IPS-NIHi7 (cell line): ENCODE data around the gene C3.
"Not testable (repeated sequence)": the region's sequence is repeated elsewhere in the genome, so short reads cannot be mapped to it uniquely, and the experiment has no call there.

Source experiments
- DNase-seq: peaks from one replicate; pipeline ENCODE4 v3.0.0; 2012; ENCODE audit warnings: mixed read lengths; ENCODE audit errors: extremely low spot score

The C3 gene

DNA sequence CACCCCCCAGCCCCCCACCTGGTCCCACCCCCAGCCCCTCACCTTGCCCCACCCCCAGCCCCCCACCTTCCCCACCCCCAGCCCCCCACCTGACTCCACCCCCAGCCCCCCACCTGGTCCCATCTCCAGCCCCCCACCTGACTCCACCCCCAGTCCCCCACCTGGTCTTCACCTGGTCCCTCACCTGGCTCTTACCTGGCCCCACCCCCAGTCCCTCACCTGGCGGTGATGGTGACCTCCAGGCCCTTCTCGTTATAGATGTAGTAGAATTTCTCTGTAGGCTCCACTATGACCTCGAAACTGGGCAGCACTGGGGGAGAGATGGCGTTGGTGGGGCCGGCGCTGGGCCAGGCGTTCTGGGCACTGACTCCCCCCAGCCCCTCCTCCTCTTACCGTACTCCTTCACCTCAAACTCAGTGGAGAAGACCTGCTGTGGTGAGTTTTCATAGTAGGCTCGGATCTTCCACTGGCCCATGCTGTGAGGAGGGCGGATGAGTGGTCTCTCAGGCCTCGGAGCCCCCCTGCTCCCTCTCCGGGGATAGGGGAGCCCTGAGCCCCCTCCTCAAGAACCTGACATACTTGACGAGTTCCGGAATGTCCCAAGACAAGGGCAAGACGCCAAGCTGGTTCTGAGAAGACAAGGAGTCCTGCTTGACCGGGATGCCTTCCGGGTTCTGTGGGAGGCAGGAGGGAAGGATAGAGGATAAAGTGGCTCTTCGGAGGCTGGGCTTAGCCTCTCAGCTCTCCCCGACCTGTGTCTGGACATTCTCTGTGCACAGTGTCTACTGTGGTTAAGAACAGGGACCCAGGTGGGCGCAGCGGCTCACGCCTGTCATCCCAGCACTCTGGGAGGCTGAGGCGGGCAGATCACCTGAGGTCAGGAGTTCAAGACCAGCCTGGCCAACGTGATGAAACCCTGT, 6.4 kb downstream of the C3 start:
- no peak for DNase-seq

DNA sequence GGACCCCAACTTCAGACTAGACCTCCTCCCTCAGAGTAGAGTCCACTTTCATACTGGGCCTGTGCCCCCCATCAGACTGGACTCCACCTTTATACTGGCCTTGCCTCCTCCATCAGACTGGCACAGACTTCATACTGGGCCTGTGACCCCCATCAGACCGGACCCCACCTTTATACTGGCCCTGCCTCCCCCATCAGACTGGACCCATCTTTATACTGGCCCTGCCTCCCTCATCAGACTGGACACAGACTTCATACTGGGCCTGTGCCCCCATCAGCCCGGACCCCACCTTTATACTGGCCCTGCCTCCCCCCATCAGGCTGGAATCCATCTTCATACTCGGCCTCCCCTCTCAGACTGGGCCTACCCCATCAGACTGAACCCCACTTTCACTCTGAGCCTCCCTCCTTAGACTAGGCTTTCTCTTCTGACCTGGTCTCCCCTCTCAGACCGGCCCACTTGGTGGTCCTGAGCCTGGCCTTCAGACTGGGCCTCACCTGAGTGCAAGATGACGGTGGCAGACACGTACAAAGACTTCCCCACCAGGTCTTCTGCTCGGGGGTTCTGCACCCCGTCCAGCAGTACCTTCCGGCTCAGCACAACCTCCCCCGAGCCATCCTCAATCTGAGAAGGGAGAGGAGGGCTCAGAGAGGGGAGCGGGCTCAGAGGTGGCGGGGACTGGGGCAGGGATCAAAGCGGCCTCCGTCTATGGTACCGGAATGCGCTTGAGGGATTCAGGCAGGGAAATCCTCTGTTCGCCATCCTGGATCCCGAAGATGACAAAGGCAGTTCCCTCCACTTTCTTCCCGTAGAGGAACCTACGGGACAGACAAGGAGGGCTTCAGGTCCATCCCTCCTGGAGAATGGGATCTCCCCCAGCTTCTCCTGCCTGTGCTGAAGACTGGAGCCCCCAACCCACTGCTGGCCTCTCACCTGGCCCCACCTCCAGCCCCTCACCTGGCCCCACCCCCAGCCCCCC, 7.5 kb downstream of the C3 start:
- DNase-seq = no peak

DNA sequence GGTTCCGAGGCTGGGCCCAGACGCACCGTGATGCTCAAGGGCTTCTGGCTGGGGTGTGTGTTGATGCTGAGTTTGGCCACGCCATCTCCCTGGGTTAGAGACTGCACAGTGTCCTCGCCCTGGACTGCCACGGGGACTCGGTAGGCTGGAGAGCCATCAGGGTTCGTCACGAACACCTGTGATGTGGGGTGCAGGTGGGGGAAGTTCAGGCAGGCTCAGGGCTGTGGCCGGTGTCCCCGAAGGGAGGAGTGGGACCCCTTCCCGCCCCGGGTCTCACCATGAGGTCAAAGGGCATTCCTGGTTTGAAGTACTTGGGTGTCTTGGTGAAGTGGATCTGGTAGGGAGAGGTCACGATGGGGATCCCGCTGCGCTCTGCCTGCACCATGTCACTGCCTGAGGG, 8.2 kb downstream of the C3 start:
- no peak for DNase-seq

DNA sequence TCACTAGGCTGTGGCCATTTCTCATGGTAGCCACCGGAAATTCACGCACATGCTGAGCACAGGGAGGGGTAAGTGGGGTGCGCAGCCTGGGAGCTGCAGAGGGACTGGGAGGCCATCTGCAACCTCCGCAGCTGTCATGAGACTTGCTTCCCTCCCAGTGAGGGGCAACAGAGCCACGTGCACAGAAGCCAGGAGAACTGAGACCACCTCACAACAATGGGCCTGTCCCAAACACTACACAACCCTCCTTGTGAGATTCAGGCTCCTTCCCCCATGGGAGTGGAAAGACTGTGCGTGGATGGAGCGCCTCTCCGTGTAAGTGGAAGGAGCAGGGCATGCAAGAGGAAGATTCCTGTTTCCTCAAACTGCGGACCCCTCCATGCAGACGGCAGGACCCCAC, 8.8 kb downstream of the C3 start:
- DNase-seq = no peak

DNA sequence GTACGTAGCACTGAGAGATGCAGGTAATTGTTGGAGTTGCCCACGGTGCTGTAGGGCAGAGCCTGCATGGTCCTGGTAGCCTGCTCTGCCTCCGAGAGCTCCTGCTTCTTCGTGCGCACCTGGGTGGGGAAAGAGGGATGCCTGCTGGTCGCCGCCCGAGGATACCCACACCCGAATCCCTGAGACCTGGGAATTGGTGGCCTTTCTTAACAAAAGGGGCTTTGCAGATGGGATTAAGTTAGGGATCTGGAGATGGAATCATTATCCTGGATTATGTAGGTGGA, 9.4 kb downstream of the C3 start:
- no peak for DNase-seq

DNA sequence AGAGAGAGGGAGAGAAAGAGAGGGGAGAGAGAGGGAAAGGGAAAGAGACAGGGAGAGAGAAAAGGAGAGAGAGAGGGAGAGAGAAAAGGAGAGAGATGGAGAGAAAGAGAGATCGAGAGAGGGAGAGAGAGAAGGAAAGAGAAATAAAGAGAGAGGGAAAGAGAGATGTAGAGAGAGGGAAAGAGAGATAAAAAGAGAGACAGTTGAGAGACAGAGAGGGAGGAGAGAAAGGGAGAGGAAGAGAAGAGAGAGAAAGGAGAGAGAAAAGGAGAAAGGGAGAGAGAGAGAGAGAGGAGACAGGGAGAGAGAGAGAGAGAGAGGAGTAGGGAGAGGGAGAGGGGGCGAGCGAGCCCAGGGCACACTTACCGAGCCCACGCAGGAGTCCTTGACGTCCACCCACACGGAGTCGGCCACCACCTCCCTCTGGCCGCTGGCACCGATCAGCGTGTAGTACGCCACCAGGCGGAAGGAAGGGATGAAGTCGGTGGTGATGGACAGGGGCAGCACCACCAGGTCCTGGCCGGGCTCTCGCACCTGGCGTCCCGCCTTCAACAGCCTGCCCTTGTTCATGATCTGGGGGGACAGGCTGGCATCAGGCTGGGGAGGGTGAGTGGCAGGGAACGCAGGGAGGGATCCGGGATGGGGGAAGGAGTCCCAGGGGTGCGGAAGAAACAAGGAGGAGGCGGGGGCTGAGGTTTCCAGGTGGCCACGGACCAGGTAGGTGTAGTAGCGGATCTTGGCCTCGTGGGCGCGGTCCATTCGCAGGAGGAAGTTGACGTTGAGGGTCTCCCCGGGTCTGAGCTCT, 10.0 kb downstream of the C3 start:
- DNase-seq = peak; percentile 71

DNA sequence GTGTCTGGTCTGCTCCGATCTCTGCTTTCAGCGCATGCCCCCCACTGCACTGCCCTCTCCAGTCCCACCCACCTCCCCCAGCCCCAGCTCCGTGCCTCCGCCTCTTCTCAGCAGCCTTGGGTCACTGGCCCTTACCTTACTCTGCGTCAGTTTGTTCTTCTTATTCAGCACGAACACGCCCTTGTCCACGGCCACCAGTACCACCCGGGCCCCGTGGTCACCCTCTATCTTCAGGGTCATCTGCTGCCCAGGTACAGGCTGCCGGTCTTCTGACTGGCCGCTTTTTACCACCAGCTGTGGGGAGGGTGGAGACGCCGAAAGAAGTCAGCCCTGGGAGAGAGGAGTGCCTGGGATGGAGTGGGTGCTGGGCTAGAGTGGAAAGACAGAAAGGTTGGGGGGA, 10.9 kb downstream of the C3 start:
- DNase-seq = no peak

DNA sequence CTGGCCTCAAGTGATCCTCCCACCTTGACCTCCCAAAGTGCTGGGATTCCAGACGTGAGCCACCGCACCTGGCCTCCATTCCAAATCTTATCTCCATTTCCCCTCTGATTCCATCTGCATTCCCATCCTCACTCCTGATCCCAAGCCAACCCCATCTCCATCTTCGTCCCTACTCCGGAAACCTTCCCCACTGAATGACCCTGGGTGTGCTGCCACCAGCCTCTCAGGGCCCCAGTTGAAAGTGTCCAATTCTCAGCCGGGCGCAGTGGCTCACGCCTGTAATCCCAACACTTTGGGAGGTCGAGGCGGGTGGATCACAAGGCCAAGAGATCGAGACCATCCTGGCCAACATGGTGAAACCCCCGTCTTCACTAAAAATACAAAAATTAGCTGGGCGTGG, 11.5 kb downstream of the C3 start:
- not testable (repeated sequence) for DNase-seq

DNA sequence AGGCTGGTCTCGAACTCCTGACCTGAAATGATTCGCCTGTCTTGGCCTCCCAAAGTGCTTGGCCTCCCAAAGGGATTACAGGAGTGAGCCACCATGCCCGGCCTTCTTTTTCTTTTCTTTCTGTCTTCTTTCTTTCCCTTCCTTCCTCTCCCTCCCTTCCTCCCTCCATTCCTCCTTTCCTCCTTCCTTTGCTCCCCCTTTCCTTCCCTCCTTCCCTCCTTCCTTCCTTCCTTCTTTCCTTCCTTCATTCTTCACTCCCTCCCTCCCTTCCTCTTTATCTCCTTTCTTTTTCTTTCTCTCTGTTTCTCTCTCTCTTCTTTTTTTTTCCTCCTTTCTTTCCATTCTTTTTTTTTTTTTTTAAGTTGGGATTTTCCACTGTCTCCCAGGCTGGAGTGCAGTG, 12.1 kb downstream of the C3 start:
- no peak for DNase-seq

DNA sequence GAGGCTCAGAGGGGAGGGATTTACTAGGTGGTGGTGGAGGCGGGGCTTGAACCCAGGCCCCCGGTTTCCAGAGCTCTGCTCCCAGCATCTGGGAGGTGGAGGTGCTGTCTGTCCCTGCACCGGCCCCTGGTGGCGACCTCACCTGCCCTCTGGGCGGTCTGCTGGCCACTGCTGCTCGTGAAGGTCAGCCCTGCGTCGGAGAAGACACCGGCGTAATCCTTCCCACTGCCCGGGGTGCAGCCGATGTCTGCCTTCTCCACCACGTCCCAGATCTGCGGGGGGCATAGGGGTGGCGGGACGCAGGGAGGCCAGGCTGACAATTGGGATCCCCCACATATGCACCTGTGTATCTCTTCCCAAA, 12.8 kb downstream of the C3 start:
- DNase-seq = no peak

DNA sequence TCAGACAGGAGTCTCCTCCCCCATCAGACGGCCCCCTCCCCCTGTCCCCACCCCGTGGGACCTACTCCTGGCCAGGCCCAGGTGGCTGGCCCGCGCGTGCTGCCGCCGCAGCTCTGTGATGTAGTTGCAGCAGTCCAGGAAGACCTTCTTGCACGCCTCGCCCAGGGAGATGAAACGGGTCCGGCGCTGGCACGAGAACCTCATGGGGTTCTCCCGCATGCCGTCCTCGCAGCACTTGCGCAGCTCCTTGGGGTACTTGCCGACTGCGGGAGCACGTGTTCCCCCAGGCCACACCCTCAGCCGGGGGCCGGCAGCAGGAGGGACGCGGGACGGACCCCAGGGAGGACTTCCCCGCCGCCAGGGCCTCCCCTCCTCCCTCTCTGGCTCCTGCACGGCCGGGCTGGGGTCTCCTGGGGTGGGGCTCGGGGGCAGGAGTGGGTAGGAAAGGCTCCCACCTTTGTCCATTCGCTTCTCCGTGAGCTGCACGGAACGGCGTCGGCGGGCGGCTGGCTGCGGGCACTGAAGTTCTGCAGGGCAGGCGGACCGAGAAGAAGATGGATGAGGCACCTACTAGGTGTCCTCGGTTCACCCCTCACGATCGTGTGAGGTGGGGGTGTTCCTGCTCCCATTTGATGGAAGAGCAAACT, 13.3 kb downstream of the C3 start:
- DNase-seq = no peak

DNA sequence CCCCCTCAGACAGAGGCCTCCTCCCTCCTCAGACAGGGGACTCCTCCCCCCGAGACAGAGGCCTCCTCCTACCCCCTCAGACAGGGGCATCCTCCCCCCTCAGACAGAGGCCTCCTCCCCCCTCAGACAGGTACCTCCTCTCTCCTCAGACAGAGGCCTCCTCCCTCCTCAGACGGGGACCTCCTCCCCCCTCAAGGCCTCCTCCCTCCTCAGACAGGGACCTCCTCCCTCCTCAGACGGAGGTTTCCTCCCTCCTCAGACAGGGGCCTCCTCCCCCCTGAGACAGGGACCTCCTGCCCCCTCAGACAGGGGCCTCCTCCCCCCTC, 13.9 kb downstream of the C3 start:
- no peak for DNase-seq

DNA sequence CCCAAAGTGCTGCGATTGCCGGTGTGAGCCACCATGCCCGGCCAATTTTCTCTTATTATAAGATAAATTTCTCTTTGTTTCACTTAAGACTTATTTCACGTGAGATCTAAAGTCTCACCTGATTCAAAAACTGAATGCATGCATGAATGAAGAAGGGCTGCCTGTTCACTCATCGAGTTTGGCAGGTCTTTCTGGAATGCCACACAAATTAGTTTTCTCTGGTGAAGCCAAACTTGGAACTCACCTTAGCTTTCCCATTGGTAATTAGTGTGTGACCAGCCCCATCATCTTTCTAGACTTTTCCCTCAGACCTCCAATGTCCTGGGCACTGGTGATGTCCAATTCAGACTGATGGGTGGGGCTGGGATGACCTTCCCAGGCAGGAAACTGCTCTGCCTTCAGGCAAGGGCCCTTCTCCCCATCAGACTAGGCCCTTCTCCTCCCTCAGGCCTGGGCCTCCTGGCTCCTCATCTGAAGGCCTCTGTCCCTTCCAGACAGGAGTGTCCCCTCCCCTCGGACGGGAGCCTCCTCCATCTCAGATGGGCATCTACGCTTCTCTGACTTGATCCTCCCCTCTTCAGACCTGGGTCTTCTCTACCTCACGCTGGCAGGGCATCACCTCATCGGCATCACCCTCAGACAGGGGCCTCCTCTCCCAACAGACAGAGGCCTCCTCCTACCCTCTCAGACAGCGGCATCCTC, 14.4 kb downstream of the C3 start:
- DNase-seq = no peak

DNA sequence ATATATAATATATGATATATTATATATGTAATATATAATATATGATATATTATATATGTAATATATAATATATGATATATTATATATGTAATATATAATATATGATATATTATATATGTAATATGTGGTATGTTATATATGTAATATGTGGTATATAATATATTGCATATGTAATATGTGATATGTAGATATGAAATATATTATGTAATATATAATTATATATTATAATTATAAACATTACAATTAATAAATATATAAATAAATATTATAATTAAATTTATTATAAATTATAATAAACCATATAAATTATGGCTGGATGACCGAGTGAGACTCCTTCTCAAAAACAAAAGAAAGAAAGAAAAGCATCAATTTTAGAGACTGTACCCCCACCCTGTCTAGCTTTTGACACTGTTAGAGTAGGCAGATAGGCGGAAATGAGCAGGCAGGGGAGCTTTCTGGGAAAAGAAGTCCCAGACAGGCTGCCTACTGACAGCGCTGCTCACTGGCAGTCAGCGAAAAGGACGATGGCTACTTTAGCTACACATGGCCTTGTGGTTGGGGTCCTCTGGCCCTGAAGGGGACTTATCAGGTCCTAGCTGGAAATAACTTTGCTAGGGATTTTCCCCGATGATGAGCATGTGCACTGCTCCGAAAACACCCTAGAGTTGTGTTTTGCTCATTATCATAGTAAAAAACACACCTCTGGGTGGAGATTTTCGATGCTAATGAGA, 19.7 kb downstream of the C3 start:
- no peak for DNase-seq

DNA sequence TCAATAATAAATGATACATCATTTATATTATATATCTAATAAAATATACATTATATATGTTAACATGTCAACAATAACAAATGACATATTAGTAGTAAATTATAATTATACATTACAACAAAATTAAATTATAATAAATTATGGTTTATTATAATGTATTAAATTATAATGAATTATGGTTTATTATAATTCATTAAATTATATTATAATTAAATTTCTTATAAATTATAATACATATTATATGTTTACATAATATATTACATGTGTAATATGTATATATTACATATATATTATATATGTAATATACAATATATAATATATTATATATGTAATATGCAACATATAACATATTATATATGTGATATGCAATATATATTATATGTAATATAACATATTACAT, 20.5 kb downstream of the C3 start:
- DNase-seq = no peak

DNA sequence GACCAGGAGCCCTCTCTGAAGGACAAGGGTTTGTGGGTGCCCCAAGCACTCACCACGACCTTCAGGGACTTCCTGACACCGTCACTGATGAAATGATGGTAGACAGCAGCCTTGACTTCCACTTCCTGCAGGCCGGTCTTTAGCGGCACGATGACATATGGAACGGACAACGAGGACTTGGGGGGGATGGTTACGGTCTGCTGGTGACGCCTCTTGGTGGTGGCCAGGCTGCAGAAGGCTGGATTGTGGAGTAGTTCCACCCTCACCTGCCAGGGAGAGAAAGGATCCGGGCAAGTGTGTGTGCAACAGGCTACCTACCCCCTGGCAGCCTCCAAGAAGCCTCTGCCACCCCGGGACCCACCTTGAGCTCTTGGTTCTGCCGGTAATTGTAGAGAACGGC, 23.2 kb downstream of the C3 start:
- DNase-seq = no peak

DNA sequence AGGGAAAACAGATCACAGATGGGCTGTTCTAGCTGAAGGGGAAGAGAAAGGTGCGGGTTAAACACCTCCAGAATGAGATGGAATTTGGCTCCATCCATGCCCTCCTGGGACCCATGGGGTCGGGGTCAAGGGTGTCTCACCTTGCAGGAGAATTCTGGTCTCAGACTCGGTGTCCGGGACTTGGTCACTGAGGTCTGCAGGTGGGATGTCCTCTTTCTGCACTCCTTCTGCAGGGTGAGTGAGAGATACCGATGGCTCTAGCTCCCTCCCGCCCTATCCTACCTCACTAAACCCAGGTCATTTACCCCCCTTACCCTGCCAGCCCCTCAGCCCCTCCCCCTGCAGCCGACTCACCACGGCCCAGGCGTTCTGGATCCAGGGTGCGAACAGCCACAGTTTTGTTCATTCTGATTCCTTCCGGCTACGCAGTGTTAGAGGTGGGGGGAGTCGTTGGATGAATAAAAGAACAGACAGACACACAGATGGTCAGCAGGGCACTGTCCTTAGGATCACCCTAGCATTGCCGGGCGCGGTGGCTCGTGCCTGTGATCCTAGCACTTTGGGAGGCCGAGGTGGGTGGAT, 24.1 kb downstream of the C3 start:
- no peak for DNase-seq

DNA sequence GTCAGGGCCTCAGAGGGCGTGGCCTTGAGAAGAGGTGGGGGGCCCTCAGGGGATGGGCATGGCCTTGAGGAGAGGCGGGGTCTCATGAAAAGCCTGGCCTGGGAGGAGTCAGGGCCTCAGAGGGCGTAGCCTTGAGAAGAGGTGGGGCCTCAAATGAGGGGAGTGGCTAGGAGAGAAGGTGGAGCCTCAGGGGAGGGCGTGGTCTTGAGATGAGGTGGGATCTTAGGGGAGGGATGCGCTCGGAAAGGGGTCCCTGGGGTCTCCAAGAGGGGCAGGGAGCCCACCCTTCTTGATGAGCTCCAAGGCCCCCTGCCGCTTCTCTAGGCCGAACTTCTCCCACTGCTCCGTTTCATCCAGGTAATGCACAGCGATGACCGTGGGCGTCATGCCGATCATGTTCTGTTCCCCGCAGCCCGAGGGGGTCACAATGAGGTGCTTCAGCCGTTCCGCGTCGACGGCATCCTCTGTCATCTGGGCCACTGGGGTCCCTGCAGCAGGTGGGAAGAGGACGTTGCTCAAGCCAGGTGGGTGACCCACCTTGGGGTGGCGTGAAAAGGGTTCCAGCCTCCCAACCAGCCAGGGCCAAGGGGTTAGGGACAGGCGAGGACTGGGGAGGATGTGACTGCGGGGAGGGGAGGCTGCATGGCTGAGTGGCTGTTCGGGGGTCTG, 26.2 kb downstream of the C3 start:
- no peak for DNase-seq

DNA sequence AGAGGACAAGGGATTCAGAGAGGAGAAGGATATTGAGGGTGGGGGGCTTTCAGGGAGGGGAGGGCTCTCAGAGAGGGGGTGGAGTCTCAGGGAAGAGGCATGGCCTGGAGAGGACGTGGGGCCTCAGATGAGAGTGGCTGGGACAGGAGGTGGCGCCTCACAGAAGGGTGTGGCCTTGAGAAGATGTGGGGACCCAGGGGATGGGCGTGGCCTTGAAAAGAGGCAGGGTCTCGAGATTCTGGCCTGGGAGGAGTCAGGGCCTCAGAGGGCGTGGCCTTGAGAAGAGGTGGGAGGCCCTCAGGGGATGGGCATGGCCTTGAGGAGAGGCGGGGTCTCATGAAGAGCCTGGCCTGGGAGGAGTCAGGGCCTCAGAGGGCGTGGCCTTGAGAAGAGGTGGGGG, 26.8 kb downstream of the C3 start:
- no peak for DNase-seq

DNA sequence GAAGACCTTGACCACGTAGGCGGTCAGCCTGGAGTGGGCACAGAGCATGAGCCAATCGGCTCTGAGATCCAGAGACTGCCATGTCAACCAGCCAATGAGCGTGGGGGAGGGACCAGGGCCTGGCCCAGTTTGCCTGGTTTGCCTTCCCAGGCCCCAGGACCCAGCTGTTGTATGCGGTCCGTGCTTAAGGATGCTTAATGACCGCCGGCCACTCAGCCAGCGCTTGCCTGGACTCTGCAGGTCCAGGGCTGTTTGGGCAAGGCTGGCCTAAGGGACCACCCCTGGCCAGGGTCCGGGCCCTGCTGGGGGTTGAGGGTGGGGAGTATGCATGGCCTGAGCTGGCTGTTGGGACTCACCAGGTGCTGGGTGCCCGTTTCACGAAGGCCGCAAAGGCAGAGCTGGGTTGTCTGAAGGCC, 27.4 kb downstream of the C3 start:
- no peak for DNase-seq
